Femur (tissue), 1 donor: ENCODE measurements around the gene PGAM5.
"Not testable (repeated sequence)": the region's sequence is repeated elsewhere in the genome, so short reads cannot be mapped to it uniquely, and the experiment has no call there.

Experiments used
- DNase-seq: peaks from one replicate; pipeline ENCODE4 v3.0.0-alpha.2; 2017

Gene PGAM5

DNA sequence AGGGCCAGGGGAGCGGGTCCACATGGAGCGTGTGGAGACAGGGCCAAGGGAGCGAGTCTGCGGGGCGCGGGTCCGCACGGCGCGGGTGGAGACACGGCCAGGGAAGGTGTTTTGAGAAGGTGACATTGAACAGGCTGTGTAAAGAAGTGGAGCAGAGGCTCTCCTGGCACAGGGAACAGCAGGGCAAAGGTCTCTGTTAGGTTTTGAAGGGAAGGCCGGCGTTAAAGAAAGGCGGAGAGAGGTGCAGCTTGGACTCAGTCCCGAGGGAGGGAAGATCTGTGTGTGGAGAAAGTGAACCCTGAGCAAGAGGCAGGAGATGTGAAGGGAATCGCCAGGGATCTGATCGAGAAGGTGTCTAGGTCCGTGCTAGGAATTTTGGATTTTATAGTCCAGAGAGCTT is 21.4 kb upstream of the PGAM5 start:
- DNase-seq, result no peak

DNA sequence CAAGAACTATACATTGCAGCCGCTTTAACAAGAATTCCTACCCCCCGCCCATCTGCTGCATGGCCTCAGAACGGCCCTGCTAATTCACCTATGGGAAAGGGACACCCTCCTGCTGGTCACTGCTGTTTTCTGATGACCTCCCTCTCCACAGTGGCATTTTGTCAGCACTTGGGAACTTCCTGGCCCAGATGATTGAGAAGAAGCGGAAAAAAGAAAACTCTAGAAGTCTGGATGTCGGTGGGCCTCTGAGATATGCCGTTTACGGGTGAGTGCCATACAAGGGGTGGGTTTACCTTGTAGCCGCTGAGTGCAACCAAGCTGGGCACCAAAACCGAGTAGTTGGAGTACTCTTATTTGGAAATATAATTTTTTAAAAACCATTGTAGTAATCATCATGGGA is 20.5 kb upstream of the PGAM5 start:
- DNase-seq, result no peak

DNA sequence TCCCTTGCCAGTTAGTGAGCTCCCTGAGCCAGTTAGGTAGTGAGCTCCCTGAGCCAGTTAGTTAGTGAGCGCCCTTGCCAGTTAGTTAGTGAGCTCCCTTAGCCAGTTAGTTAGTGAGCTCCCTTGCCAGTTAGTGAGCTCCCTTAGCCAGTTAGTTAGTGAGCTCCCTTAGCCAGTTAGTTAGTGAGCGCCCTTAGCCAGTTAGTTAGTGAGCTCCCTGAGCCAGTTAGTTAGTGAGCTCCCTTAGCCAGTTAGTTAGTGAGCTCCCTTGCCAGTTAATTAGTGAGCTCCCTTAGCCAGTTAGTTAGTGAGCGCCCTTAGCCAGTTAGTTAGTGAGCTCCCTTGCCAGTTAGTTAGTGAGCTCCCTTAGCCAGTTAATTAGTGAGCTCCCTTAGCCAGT is 18.6 kb upstream of the PGAM5 start:
- not testable (repeated sequence) for DNase-seq

DNA sequence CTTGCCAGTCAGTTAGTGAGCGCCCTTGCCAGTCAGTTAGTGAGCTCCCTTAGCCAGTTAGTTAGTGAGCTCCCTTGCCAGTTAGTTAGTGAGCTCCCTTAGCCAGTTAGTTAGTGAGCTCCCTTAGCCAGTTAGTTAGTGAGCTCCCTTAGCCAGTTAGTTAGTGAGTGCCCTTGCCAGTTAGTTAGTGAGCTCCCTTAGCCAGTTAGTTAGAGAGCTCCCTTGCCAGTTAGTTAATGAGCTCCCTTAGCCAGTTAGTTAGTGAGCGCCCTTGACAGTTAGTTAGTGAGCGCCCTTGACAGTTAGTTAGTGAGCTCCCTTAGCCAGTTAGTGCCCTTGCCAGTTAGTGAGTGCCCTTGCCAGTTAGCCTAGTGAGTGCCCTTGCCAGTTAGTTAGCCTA is 15.8 kb upstream of the PGAM5 start:
- DNase-seq, result not testable (repeated sequence)

DNA sequence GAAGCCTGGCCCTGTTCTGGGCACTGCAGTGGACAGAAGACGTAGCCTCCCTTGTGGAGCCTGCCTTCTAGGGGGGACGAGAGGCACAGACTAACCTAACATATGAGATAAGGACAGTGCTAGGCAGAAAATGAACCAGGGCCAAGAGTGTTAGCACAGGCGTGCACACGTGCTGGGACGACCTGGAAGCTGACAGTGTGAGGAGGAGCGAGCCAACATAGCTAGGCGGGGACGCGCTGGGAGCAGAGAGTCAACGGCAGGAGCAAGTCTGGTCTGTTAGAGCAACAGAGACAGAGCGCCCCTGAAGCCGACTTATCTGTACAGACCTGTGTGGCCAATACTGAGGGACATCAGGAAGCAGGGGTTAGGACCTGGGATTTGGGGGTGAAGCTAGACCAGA is 15.2 kb upstream of the PGAM5 start:
- DNase-seq, result no peak

DNA sequence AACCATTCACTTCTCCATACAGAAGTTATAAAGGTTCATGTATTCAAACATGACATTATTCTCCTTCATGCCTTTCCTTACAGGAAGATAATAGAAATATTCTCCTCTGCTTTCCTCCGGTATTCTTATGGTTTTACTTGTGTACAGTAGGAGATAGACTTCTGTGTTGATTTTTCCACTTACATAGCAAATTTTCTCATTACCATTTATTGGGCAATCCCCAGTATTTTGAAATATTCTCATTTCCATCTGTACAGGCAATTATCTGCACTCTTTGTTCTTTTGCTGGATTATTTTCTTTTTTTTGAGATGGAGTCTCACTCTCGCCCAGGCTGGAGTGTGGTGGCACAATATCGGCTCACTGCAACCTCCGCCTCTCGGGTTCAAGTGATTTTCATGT is 12.3 kb upstream of the PGAM5 start:
- DNase-seq, result no peak

DNA sequence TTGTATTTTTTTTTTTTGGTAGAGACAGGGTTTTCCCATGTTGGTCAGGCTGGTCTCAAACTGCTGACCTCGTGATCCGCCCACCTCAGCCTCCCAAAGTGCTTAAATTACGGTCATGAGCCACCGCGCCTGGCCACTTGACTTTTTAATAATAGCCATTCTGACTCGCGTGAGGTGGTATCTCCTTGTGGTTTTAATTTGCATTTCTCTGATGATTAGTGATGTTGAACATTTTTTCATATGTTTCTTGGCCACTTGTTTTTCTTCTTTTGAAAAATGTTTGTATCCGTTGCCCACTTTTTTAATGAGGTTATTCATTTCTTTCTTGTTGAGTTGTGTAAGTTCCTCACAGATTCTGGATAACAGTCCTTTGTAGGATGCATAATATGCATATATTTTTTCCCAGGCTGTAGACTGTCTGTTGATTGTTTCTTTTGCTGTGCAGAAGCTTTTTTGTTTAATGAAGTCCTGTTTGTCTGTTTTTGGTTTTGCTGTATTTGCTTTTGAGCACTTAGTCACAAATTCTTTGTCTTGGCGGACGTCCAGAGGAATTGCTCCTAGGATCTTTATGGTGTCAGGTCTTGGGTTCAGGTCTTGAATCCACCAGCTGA is 10.3 kb upstream of the PGAM5 start:
- no peak for DNase-seq

DNA sequence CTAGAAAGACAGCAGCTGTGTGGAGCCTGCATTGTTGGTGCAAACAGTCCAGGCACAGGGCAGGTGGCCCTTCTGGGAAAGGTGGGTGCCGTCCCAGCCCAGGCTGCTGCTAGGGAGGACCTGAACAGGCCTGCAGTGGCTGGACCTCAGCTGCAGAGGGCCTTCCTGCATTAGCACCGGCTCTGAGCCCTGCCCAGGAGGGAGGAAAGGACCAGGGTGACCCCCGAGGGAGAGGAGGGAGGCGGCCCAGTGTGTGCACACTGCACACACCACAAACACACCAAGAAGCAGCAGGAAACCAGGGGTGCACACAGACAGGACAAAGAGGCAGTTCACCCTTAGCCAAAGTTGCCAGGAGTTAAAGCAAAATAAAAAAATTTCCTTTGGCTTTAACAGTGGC is 8.0 kb upstream of the PGAM5 start:
- DNase-seq, result no peak

DNA sequence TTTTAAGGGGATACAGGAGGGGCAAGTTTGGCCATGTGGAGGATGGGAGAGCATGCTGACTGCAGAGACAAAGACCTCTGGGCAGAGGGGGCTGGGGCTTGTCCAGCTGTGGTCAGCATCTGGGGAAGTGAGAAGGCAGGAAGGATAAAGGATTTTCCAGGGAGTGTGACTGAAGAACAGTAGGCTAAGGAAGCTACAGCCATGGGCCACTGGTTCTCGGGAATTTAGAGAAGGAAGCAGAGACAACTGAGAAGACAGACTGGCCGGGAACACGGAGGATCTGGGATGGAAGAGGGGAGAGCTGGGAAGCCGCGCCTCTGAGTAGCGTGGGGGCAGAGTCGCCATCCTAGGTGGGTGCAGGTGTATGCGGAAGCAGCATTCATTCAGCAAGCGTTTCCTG is 7.0 kb upstream of the PGAM5 start:
- DNase-seq, result no peak

DNA sequence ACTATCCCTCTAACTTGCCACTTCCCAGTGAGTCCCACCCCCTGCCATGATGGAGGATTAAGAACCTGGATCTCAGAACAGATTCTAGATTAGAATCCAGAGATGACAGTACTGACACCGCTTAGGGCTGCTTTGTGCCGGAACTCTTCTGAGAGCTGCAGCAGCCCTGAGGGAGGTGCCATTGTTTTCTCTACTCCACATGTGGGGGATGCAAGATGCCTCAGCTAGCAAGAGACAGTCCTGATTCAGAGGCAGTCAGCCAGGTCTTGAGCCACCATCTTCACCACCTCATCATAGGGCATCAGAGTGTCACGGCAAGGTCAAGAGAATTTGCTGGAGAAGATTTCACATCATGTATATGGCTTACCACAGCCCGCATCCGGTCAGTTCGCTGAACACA is 3.4 kb upstream of the PGAM5 start:
- no peak for DNase-seq

DNA sequence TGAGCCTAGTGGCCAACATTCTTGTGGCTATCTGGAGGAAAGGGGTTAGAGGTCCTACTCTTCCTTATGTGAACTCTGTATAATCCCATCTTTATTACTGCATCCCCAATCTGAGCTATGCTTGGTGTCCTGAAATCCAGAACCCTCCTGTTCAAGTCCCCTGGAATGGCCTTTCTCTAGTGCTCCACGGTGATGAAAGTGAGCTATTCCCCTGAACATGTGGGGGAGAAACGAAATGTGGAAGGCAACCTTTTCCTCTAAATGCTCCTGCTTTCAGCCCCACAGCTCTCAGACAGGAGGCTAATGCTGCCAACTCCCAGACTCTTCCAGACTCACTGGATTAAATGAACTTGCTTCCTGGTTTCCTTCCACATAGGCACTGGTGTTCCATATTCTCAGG is 2.5 kb upstream of the PGAM5 start:
- DNase-seq, result no peak

DNA sequence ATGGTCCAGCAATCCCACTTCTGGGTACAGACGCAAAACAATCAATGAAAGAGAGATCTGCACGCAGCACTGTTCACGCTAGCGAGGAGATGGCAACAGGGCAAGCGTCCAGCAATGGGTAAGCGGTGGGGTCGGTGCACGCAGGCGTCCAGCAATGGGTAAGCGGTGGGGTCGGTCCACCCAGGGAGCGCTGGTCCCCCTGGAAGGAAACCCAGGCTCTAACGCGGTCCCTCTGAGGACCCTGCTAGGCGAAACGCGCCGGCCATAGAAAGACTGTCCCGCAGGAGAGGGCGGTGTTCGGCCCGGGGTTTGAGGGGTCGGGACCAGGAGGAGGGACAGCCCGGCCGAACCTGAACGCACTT is 618 bp upstream of the PGAM5 start:
- no peak for DNase-seq

DNA sequence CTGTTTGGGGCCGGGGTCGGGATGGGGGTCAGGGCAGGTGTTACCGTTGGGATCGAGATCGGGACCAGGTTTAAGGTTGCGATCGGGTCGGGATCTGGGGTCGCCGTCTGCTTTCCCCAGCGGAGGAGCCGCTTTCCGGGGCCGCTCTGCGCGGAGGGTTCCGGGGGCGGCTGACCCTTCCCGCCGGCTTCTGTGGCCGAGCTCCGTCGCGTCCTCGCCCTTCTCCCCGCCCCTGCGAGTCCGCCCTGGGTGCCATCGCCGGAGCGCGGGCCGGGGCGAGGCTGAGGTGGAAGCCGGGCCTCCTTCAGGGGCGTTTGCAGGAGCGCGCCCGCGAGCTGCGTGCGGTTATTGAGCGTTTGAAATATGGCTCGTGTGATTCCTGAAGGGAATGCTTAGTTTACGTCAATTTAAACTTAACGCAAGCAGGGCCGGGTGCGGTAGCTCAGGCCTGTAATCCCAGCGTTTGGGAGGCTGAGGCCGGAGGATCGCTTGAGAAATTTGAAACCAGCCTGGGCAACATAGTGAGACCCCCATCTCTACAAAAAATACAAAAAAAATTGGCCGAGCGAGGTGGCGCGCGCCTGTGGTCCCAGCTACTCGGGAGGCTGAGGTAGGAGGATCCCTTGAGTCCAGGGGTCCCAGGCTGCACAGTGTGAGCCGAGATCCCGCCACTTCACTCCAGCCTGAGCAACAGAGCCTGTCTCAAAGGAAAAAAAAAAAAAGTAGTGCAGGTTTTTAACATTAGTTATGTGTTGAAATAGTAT is 620 bp downstream of the PGAM5 start:
- no peak for DNase-seq

DNA sequence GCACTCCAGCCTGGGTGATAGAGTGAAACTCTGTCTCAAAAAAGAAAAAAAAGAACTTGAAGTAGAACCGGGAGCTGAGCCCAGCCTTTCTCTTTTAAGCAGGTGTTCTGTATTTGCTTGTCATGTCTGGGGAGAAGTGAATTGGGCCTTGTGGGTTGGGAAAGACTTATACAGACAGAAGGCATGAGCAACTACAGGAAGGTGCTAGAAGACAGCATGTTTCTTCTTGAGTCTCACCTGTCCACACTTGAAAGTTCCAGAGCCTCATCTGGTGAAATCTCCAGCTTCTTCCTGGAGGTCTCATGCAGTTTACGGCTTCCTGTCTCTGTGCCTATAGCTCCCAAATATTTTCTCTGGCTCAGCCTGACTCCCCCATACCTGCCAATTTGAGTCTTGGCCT is 2.5 kb downstream of the PGAM5 start:
- DNase-seq, result no peak

DNA sequence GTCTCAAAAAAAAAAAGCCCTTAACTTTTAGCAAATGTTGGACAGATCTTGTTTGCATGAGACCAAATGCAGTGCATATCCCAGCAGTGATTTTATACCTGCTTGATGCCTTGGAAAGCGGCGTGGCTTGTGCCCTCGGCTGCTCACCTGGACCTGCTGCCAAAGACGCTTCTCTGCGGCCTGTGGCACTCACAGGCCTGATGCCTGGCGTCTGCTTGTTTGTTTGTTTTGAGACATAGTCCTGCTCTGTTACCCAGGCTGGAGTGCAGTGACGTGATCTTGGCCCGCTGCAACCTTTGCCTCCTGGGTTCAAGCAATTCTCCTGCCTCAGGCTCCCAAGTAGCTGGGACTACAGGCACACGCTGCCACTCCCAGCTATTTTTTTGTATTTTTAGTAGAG is 5.2 kb downstream of the PGAM5 start:
- DNase-seq, result no peak

DNA sequence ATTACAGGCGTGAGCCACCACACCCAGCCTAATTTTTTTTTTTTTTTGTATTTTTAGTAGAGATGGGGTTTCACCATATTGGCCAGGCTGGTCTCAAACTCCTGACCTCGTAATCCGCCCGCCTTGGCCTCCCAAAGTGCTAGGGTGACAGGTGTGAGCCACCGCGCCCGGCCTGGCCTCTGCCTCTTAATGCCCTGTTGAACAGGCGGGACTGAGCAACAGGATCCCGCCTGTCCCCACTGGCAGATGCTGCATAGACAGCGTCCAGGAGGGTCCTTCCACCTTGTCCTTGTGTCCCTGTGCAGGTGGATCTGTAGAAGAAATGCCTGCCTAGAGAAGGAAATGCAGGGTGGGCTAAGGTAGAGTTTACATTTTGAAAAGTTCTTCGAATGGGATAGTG is 5.7 kb downstream of the PGAM5 start:
- DNase-seq, result no peak

DNA sequence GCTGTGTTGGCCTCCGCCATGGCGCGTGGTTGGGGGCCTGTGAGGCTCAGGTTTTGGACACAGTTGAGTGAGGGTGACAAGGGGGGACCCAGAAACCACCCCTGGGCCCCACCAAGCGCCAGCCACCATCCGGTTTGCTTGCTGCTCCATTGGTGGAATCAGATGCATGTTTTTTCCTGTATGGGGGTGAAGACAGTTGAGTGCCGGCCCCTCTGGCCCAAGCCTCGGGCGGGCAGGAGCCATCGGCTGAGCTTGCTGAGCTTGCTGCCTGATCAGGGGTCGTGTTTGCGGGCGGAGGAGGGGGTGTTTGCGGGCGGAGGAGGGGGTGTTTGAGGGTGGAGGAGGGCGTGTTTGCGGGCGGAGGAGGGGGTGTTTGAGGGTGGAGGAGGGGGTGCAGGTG is 6.4 kb downstream of the PGAM5 start:
- DNase-seq, result no peak

DNA sequence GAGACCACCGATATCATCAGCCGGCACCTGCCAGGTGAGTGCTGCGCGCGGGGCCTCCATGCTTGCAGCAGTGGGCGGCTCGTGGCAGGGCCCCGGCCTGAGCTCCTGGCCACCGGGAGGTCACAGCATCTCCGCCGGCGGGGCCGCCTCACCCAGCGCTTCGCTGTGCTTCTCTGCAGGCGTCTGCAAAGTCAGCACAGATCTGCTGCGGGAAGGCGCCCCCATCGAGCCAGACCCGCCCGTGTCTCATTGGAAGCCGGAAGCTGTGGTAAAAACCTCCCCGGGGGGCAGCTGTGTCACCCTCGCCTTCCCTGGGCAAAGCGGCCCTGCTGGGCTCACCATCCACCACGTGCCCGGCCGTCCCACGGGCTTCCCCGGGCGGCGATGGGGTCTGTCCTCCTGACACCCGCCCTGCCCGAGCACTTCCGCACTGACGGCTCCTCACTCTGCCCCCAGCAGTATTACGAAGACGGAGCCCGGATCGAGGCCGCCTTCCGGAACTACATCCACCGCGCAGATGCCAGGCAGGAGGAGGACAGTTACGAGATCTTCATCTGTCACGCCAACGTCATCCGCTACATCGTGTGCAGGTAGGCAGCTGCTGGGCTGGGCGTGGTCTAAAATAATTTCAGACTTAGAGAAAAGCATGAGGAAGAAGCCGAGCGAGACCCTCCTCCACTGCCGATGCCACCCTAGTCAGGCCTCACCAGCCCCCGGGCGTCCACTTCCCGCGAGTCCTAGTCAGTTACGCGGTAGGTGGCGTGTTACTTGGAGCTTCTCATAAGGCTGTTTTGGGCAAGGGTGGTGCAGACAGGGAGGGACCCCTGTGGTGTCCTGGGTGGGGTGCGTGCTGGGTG is 7.1 kb downstream of the PGAM5 start:
- DNase-seq, result no peak

DNA sequence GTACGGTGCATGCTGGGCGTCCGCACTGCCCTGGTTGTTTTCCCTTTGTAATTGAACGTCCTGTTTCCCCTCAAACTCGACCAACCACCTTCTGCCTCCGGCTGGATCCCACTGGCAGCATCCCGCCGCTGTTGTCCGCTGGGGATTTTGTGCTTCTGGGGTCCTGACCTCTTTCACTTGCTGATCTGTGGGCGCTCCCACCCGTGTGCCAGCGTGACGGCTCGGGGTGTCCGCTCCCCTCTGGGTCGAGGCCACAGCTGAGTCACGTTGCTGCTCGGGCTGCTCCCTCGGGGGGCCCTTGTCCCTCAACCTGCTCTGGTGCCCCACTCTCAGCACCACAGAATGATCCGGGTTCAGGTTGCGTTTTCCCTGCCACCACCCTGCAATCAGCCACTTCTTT is 8.0 kb downstream of the PGAM5 start:
- DNase-seq, result no peak

DNA sequence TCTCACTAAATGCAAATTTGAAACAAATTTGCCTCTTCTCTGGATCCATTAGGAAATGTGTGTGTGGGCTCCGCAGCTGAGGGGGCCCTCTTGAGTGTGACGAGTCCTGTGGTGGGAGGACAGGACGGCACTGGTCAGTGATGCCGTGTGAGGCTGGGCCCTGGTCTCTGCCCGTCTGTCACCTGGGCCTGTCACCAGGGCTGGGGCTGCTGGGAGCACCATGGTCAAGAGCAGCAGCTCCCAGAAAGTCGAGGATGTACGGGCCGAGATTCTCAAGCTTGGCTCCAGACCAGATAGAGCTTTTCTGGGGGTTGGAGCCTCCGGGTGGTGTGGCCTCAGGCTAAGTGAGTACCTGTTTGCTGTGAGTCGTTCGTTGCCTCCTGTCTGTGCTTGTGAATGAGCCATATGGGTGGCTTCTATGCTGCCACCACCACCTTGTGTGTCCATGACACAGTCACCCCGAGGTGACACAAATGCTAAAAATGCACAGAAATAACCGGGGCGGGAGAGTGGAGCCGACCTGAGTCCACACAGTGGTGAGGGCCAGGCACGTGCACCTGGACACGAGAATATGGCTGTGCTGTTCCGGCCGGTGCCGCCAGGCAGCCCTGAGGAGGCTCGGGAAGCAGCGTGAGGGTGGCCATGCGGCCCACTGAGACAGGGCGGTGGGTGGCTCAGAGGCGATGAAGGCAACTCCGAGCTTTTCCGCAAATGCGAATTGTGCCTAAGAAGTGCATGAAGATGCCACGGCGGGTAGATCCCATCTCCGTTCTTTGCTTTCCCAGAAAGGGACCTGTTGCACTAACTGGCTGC is 8.7 kb downstream of the PGAM5 start:
- DNase-seq, result no peak

DNA sequence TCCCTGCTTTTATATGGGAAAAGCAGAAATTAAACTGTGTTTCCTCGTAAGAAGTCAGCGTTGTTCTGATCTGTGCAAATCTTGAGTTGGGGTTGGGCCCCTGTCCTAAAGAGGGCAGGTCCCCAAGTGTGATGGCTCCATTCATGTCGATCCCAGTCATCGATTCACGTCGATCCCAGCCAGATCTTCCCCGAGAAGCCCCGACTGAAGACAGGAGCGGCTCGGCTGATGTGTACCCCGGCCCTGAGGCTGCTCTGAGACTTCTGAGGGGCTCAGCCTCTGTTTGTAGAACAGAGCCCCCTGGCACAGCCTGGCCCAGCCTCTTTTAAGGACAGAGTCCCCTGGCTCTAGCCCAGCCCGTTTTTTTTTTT is 9.3 kb downstream of the PGAM5 start:
- DNase-seq, result no peak

DNA sequence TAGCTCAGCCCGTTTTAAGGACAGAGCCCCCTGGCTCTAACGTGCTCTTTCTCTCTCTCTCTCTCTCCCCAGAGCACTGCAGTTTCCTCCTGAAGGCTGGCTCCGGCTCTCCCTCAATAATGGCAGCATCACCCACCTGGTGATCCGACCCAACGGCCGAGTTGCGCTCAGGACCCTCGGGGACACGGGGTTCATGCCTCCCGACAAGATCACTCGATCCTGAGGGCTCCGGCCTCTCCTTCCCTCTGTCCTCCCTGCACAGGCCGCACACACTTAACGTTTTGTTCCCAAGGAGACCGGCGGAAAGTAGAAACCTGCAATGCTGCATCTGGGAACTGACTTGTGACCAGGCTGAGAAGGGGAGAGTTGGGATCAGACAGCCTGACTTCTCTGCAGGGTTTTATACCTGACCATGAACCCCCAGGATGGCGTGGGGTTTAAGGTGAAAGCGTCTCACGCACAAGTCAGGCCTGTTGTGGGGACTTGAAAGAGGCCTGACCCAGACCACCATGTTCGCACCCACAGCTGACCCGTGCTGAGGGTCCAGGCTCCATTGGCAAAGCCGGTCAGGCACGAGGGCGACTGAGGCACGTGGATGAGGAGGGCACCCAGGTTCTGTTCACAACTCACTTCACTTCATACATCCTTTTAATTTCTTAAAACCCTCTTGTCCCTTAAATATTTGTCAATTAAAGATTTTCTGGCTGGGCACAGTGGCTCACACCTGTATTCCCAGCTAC is 10.1 kb downstream of the PGAM5 start:
- DNase-seq, result no peak
